ENCODE measurements around the gene ATP1B1. TPM values are rescaled to one million over a fixed set of nuclear protein-coding genes. Genes with fewer than 3 reads are reported as not detected.

The ATP1B1 gene
- total RNA-seq, 1 experiment from 2014 or later, result 44.4 TPM

GRCh38 chr1:169107603-169108208, 1.2 kb downstream of the ATP1B1 start:
- Mint-ChIP-seq H3K4me1 (peaks cover 51 to 55% of the 10 kb centered on the region in 2 experiments), H3K4me3 (peak overlapping the region; percentile 80 to 93), H3K27me3 (ENCODE audit: low read depth) (no peaks in the 10 kb centered on the region; the same call in none of the 2 replicates), H3K27ac (peak overlapping the region in 2 of 3 experiments; percentile 77 to 79; a peak in 3 of 7 replicates), H3K9me3 (no peaks in the 10 kb centered on the region; a peak in 1 of 5 replicates), H3K36me3 (ENCODE audit: insufficient read depth in 1 of 3, low read depth in 3 of 3) (peaks cover 13 to 22% (median 18%) of the 10 kb centered on the region in 3 experiments)
- Histone ChIP-seq H3K9ac (ENCODE audit: extremely low read depth, insufficient read length, low read length) (peak overlapping the region; percentile 92), H2BK20ac (ENCODE audit: low read depth, low read length, poor library complexity, severe bottlenecking) (no peak overlapping the region), H4K5ac (ENCODE audit: insufficient read length, low read depth, low read length) (no peak overlapping the region), H2BK12ac (ENCODE audit: insufficient read length, low read depth, low read length) (no peak overlapping the region), H4K8ac (replicated peaks; ENCODE audit: insufficient read length, low read depth, low read length) (no peak overlapping the region), H4K20me1 (ENCODE audit: control insufficient read depth, insufficient read depth, insufficient read length) (no peaks in the 10 kb centered on the region), H2AK5ac (ENCODE audit: insufficient read length, low read length) (no peak overlapping the region), H2BK120ac (ENCODE audit: low read depth, low read length, poor library complexity, severe bottlenecking) (no peak overlapping the region), H3K79me2 (ENCODE audit: insufficient read depth, low read length) (peaks cover 29% of the 10 kb centered on the region; the same call in 1 of the 2 replicates), H2BK15ac (ENCODE audit: low read depth, low read length) (no peak overlapping the region), H3K23ac (ENCODE audit: insufficient read length, low read depth, low read length) (no peak overlapping the region), H3T11ph (ENCODE audit: low read length) (no peak overlapping the region), H3K4me1 (ENCODE audit: insufficient read depth, low read length) (peaks cover 21% of the 10 kb centered on the region; the same call in 1 of the 2 replicates), H2AFZ (ENCODE audit: low read length) (no peak overlapping the region), H3K14ac (ENCODE audit: insufficient read depth, low read length) (peak overlapping the region; percentile 25; the same call in 1 of the 2 replicates), H2BK5ac (ENCODE audit: insufficient read length, low read length) (no peak overlapping the region), H3K23me2 (ENCODE audit: insufficient read length, low read depth, low read length, poor library complexity, severe bottlenecking) (peaks cover 11% of the 10 kb centered on the region), H3K79me1 (ENCODE audit: insufficient read depth, low read depth, low read length, poor library complexity, severe bottlenecking) (no peaks in the 10 kb centered on the region), H3K9me3 (ENCODE audit: control insufficient read depth, low read depth, low read length) (no peaks in the 10 kb centered on the region), H3K4me2 (ENCODE audit: insufficient read depth, insufficient read length, low read length) (peak overlapping the region; percentile 98), H3K56ac (ENCODE audit: insufficient read length, low read depth, low read length) (no peak overlapping the region), H3K18ac (ENCODE audit: insufficient read length, low read depth, low read length) (no peak overlapping the region), H3K4ac (ENCODE audit: low read depth, low read length) (no peak overlapping the region), H3K27me3 (ENCODE audit: insufficient read depth, low read length) (no peaks in the 10 kb centered on the region), H4K91ac (ENCODE audit: insufficient read length, low read depth, low read length) (no peak overlapping the region), H3K27ac (ENCODE audit: insufficient read length, low read depth, low read length) (no peak overlapping the region)
- no CpG with 5 or more reads among the region's 9 CpGs for whole genome bisulfite sequencing (ENCODE audit: extremely low coverage, insufficient read length, low lambda C conversion rate)
- TF ChIP-seq CTCF (conservative IDR thresholded peaks at IDR 0.05), result no peak
- no peak for DNase-seq

Measured in H9 (cell line).